ENCODE data around the gene TPGS1.

The TPGS1 gene

DNA sequence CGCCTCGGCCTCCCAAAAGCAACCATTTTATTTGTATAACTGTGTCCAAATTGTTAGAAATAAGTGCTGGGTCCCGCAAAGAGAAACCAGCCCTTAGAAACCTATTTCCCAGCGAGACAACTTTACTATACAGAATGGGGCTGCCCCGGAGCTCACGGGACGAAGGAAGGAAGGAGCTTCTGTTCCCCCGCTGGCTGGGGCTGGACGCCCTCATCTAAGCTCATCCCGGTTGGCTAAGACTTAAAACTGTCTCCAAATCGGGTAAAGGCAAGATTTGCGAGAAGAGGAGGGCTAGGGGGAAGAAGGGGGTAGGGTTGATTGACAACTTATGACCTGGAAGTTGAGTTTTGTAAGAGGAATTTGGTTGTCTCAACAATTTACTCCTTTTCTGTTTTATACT, 52.8 kb downstream of the TPGS1 start:
- no peak for TF ChIP-seq CTCF (IDR thresholded peaks at IDR 0.05; ENCODE audit: low read depth, low read length)

GRCh38 chr19:566403-566802, 59.1 kb downstream of the TPGS1 start:
- Histone ChIP-seq H3K27me3 (no peaks in the 10 kb centered on the region), H3K9me3 (no peaks in the 10 kb centered on the region), H3K4me1 (peaks cover 5% of the 10 kb centered on the region; the same call in 1 of the 2 replicates), H3K36me3 (no peaks in the 10 kb centered on the region), H3K4me3 (ENCODE audit: low read depth, low read length) (peak overlapping the region; percentile 35)
- no peak for TF ChIP-seq CTCF (IDR thresholded peaks at IDR 0.05; ENCODE audit: low read depth, low read length)
- DNase-seq: peak; percentile 68

More for the DNA sequence above, 52.8 kb downstream of the TPGS1 start:
- no peaks in the 10 kb centered on the region for H3K27me3 ChIP-seq
- H3K4me3 ChIP-seq (ENCODE audit: low read depth, low read length): no peak overlapping the region
- no peaks in the 10 kb centered on the region for H3K4me1 ChIP-seq
- H3K36me3 ChIP-seq: no peaks in the 10 kb centered on the region
- no peaks in the 10 kb centered on the region for H3K9me3 ChIP-seq
- DNase-seq: no peak

DNA sequence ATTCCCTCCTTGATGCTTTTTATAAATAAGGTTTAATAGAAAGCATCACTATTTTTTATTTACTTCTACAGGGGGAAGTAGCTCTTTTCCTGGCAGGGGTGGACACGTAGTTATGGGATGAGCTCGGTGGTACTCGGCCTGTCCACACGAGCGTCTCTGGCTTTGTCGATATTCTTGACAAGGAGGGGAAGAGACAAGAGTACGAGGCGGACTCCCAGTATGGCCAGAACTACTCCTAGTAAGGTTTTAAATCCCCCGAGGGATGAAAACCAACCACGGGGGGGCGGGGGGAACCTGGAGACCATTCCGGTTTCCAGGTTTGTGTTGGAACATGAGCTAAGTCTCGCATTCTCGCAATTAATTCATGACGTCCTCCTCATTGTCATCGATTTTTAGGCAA, 59.5 kb downstream of the TPGS1 start:
- no peak for TF ChIP-seq CTCF (IDR thresholded peaks at IDR 0.05; ENCODE audit: low read depth, low read length)
- Histone ChIP-seq H3K27me3 (no peaks in the 10 kb centered on the region), H3K4me3 (ENCODE audit: low read depth, low read length) (peak overlapping the region; percentile 35)

DNA sequence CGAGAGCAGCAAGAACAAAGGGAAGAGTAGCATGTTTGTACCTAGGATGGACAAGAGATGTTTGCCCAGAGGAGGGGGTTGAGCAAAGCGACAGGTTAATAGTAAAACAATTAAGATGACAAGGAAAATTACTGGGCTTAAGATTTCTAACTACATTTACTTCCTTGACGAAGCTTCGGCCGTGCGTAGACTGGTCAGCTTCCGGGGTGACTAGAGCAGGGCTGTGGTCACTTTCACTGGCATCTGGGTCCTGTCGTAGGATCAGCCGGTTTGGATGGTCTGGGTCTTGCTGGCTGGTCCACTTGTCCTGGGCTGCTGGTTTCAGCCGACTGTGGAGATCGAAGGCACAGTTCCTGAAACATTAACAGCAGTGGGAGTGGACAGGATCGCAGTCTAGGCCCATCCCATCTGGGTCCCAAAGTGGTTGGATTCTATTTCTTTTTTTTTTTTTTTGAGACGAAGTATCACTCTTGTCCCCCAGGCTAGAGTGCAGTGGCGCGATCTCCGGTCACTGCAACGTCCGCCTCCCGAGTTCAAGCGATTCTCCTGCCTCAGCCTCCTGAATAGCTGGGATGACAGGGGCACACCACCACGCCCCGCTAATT, 60.1 kb downstream of the TPGS1 start:
- H3K9me3 ChIP-seq: no peaks in the 10 kb centered on the region
- no peak for DNase-seq
- H3K36me3 ChIP-seq: no peaks in the 10 kb centered on the region
- no peaks in the 10 kb centered on the region for H3K27me3 ChIP-seq
- H3K4me1 ChIP-seq: peaks cover 8% of the 10 kb centered on the region; the same call in 1 of the 2 replicates
- H3K4me3 ChIP-seq (ENCODE audit: low read depth, low read length): no peak overlapping the region
- no peak for TF ChIP-seq CTCF (IDR thresholded peaks at IDR 0.05; ENCODE audit: low read depth, low read length)

More for the DNA sequence above, 59.5 kb downstream of the TPGS1 start:
- DNase-seq: no peak
- H3K36me3 ChIP-seq: no peaks in the 10 kb centered on the region
- no peaks in the 10 kb centered on the region for H3K9me3 ChIP-seq
- peaks cover 8% of the 10 kb centered on the region; the same call in 1 of the 2 replicates for H3K4me1 ChIP-seq
